Muscle of back (tissue), 11 donors: ENCODE data around the gene TEX38. TPM values are rescaled to one million over a fixed set of nuclear protein-coding genes. Genes with fewer than 3 reads are reported as not detected.

ENCODE experiments used
- DNase-seq, 3 donors: peaks; one replicate each; pipeline versions ENCODE4 v3.0.0 to v3.0.0-alpha.2; 2013
- polyA plus RNA-seq, 10 donors: library from polyadenylated mRNA; unstranded; fragments of 120-200 nt; gene quantifications; one replicate each; pipeline ENCODE4 v1.2.1, GENCODE V29; 2013; ENCODE audit not compliant: insufficient read length in 10 of 10

The TEX38 gene
- polyA plus RNA-seq, 10 donors: 0.15 to 0.24 (median 0.21) TPM; not detected in 6

DNA sequence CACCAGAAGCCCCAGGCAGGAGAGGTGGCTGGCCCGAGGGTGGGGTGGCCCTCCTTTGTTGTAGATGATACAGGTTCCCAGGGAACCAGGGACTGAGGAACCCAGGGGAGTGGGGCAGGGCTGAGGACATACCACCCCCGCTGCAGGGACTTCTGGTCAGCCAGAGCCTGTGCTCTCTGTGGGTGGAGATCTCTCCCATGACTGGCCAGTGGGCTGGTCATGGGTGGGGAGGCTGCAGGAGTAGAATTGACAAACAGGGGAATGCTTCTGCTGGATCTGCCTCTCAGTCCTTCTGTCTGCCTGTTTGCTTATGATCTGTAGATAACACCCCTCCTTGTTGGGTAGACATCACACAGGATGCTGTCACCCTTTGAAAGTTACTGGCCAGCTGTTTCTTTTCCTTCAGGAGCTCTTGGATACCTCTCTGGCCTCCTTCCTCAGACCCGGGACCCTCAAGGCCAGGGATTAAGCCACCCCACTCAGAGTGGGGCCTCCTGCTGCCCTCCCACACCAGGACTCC is 50.1 kb downstream of the TEX38 start:
- no peak for DNase-seq

Other genes with a start within 250 kb of the TEX38 start
- under 1 TPM in 1 of 10 donors, not detected in 9; 0.11 TPM for gene DMBX1, start 182.0 kb upstream of the TEX38 start, polyA plus RNA-seq
- not detected for gene KNCN, start 120.2 kb upstream of the TEX38 start, polyA plus RNA-seq
- gene MKNK1, start 67.6 kb upstream of the TEX38 start, polyA plus RNA-seq: 10 to 100 TPM; 19.3 to 42.8 (median 25.2) TPM
- 10 to 100 TPM; 11.5 to 15.7 (median 12.7) TPM for gene MOB3C, start 55.0 kb upstream of the TEX38 start, polyA plus RNA-seq
- 10 to 100 TPM; 52.2 to 70.5 (median 57.9) TPM for gene ATPAF1, start 3.5 kb upstream of the TEX38 start, polyA plus RNA-seq
- gene EFCAB14, start 47.3 kb downstream of the TEX38 start, polyA plus RNA-seq: 100 to 1,000 TPM in 6 of 10 donors, 10 to 100 TPM in 4; 77.9 to 111 (median 101) TPM
- gene CYP4B1, start 127.2 kb downstream of the TEX38 start, polyA plus RNA-seq: under 1 TPM in 4 of 10 donors, not detected in 6; 0.28 to 0.96 (median 0.51) TPM